A549 (cell line): Measurements from ENCODE around the gene SPATA31E1.
"Not testable (repeated sequence)": the region's sequence is repeated elsewhere in the genome, so short reads cannot be mapped to it uniquely, and the experiment has no call there.

Experiments
- CBX8 ChIP-seq: fragments of 200-600 bp; sonication (generic); IDR thresholded peaks from 2 replicates; pipeline ENCODE4 v1.6.1; 2016
- CTCF ChIP-seq: fragments of >200 bp; sonication (Bioruptor Twin); formaldehyde crosslinking; IDR thresholded peaks from 3 replicates; pipeline ENCODE4 v1.5.1; 2016
- E2F6 ChIP-seq: IDR thresholded peaks from 2 replicates; pipeline ENCODE4 v1.6.1; 2012; ENCODE audit warnings: low read depth, borderline replicate concordance
- EHMT2 ChIP-seq: fragments of 200-600 bp; sonication (generic); IDR thresholded peaks from 2 replicates; pipeline ENCODE4 v1.6.1; 2016; ENCODE audit warnings: antibody characterized with exemption, low read depth, mild to moderate bottlenecking, moderate library complexity
- FOXS1 ChIP-seq: fragments of 250-450 bp; sonication (Bioruptor Pico); IDR thresholded peaks from 2 replicates; pipeline ENCODE4 v1.5.0; 2020; ENCODE audit warnings: mild to moderate bottlenecking, moderate library complexity
- HES2 ChIP-seq: fragments of >200 bp; sonication (Bioruptor Twin); formaldehyde crosslinking; IDR thresholded peaks from 2 replicates; pipeline ENCODE4 v1.6.1; 2016
- MAZ ChIP-seq: fragments of 150-350 bp; IDR thresholded peaks from 2 replicates; pipeline ENCODE4 v1.6.1; 2014; ENCODE audit warnings: antibody characterized with exemption, low read depth, low read length, borderline replicate concordance
- MYC ChIP-seq: IDR thresholded peaks from 2 replicates; pipeline ENCODE4 v1.6.1; 2012; ENCODE audit warnings: mild to moderate bottlenecking, inconsistent platforms, low read length, improper control_type of control experiment, borderline replicate concordance
- POLR2A ChIP-seq: IDR thresholded peaks from 2 replicates; pipeline ENCODE4 v1.6.1; 2012; ENCODE audit warnings: mild to moderate bottlenecking, low read length
- RFX5 ChIP-seq: fragments of 450-650 bp; IDR thresholded peaks from 2 replicates; pipeline ENCODE4 v1.7.1; 2014; ENCODE audit warnings: antibody characterized with exemption, mild to moderate bottlenecking, moderate library complexity

GRCh38 chr9:87851186-87851585 lies 31.5 kb upstream of the SPATA31E1 start:
- not testable (repeated sequence) for TF ChIP-seq E2F6, POLR2A, CTCF, MYC, FOXS1, HES2, EHMT2, RFX5, MAZ, CBX8
